SK-N-SH (cell line): Measurements from ENCODE around the gene PAWR. TPM values are rescaled to one million over a fixed set of nuclear protein-coding genes. Genes with fewer than 3 reads are reported as not detected.
"Not testable (repeated sequence)": the region's sequence is repeated elsewhere in the genome, so short reads cannot be mapped to it uniquely, and the experiment has no call there.

Source experiments
- CTCF ChIA-PET: fragments of 300-600, 350-600 bp; formaldehyde crosslinking; extraction: SDS; loops from one replicate; lab custom pipeline; 2021; lab: Yijun Ruan, JAX
- POLR2A ChIA-PET: fragments of 350-600 bp; sonication (Branson Sonifier 250); formaldehyde crosslinking; extraction: SDS; loops from one replicate; lab custom pipeline; 2020; ENCODE audit warnings: antibody characterized with exemption, inconsistent platforms; lab: Yijun Ruan, JAX
- DNase-seq: peaks from one replicate; pipeline ENCODE4 v3.0.0; 2012
- H2AFZ ChIP-seq: fragments of 200-600 bp; sonication (generic); 2 replicates; pipeline ENCODE4 v1.8.1; 2016; ENCODE audit warnings: antibody characterized with exemption, mild to moderate bottlenecking, low read depth
- H3F3A ChIP-seq: fragments of 200-600 bp; sonication (generic); replicated peaks from 2 replicates; pipeline ENCODE3; 2016; ENCODE audit warnings: antibody characterized with exemption, mild to moderate bottlenecking; ENCODE audit not compliant: insufficient read depth
- H3K27ac ChIP-seq, 2 experiments: fragments of 200-500 bp in 1 of 2; fragments of 200-600 bp in 1 of 2; sonication (Bioruptor generic) in 1 of 2; sonication (generic), shearing (Covaris generic) in 1 of 2; 2 replicates each; pipeline versions ENCODE4 v1.5.1 to v1.6.1; 2014 to 2016; ENCODE audit warnings: low read depth in 2 of 2, inconsistent platforms in 1 of 2, low read length in 1 of 2, mild to moderate bottlenecking in 1 of 2, mixed read lengths in 1 of 2
- H3K27me3 ChIP-seq: fragments of 200-600 bp; sonication (generic), shearing (Covaris generic); 2 replicates; pipeline ENCODE4 v1.6.1; 2016; ENCODE audit warnings: mixed run types; ENCODE audit not compliant: insufficient read depth
- H3K36me3 ChIP-seq, 2 experiments: fragments of 200-500 bp in 1 of 2; fragments of 200-600 bp in 1 of 2; sonication (Bioruptor generic) in 1 of 2; sonication (generic) in 1 of 2; replicated peaks in 1 of 2; 2 replicates each; pipeline versions ENCODE3 to v1.5.1; 2014 to 2016; ENCODE audit warnings: low read length in 1 of 2, mild to moderate bottlenecking in 1 of 2; ENCODE audit not compliant: insufficient read depth in 2 of 2, control insufficient read depth in 1 of 2
- H3K4me1 ChIP-seq, 2 experiments: fragments of 200-500 bp in 1 of 2; fragments of 200-600 bp in 1 of 2; sonication (Bioruptor generic) in 1 of 2; sonication (generic), shearing (Covaris generic) in 1 of 2; 2 replicates each; pipeline versions ENCODE4 v1.5.1 to v1.6.1; 2014 to 2016; ENCODE audit warnings: low read depth in 1 of 2, low read length in 1 of 2, mixed run types in 1 of 2; ENCODE audit not compliant: insufficient read depth in 2 of 2, control insufficient read depth in 1 of 2
- H3K4me2 ChIP-seq: fragments of 200-600 bp; sonication (generic), shearing (Covaris generic); 2 replicates; pipeline ENCODE4 v1.6.1; 2017; ENCODE audit warnings: mixed run types
- H3K4me3 ChIP-seq, 2 experiments: fragments of 200-500 bp in 1 of 2; fragments of 200-600 bp in 1 of 2; sonication (Bioruptor generic) in 1 of 2; sonication (generic), shearing (Covaris generic) in 1 of 2; 2 replicates each; pipeline versions ENCODE4 v1.5.1 to v1.8.1; 2014 to 2016; ENCODE audit warnings: low read depth in 2 of 2, inconsistent platforms in 1 of 2, low read length in 1 of 2, mild to moderate bottlenecking in 1 of 2, mixed read lengths in 1 of 2, moderate library complexity in 1 of 2
- H3K79me2 ChIP-seq: fragments of 200-600 bp; sonication (generic); 2 replicates; pipeline ENCODE4 v1.8.1; 2017; ENCODE audit warnings: mild to moderate bottlenecking; ENCODE audit not compliant: insufficient read depth
- H3K9ac ChIP-seq: fragments of 200-600 bp; sonication (generic); 2 replicates; pipeline ENCODE4 v1.6.1; 2017; ENCODE audit warnings: mixed run types
- H3K9me2 ChIP-seq: fragments of 200-600 bp; sonication (generic); 2 replicates; pipeline ENCODE4 v1.6.1; 2017; ENCODE audit warnings: mixed run types
- H3K9me3 ChIP-seq: fragments of 200-600 bp; sonication (generic); 2 replicates; pipeline ENCODE4 v1.6.1; 2017; ENCODE audit warnings: mixed run types, mild to moderate bottlenecking, moderate library complexity
- H4K20me1 ChIP-seq: fragments of 200-600 bp; sonication (generic); 2 replicates; pipeline ENCODE4 v1.6.1; 2017; ENCODE audit warnings: mild to moderate bottlenecking, mixed run types; ENCODE audit not compliant: insufficient read depth
- CHD2 ChIP-seq: fragments of 150-350 bp; IDR thresholded peaks from 2 replicates; pipeline ENCODE4 v1.6.1; 2018; ENCODE audit warnings: low read length; ENCODE audit not compliant: partially characterized antibody
- EP300 ChIP-seq, 2 experiments: IDR thresholded peaks; 2 replicates each; pipeline versions ENCODE4 v1.4.0 to v1.6.1; 2012; ENCODE audit warnings: borderline replicate concordance in 1 of 2, low read depth in 1 of 2, low read length in 1 of 2
- FOXJ3 ChIP-seq: sonication (generic); formaldehyde crosslinking; IDR thresholded peaks from 2 replicates; pipeline ENCODE4 v1.5.1; 2020; ENCODE audit warnings: mild to moderate bottlenecking, missing genetic modification reagents
- FOXM1 ChIP-seq: IDR thresholded peaks from 2 replicates; pipeline ENCODE4 v1.4.0; 2012; ENCODE audit warnings: low read depth, mild to moderate bottlenecking
- GATA2 ChIP-seq: sonication (generic); formaldehyde crosslinking; IDR thresholded peaks from 2 replicates; pipeline ENCODE4 v1.5.0; 2020; ENCODE audit warnings: mild to moderate bottlenecking, missing genetic modification reagents
- JUND ChIP-seq: IDR thresholded peaks from 2 replicates; pipeline ENCODE4 v1.4.0; 2012
- NRF1 ChIP-seq: IDR thresholded peaks from 2 replicates; pipeline ENCODE4 v1.6.1; 2012; ENCODE audit warnings: low read depth, mild to moderate bottlenecking, low read length
- RCOR1 ChIP-seq: fragments of 150-350 bp; IDR thresholded peaks from 2 replicates; pipeline ENCODE4 v1.6.1; 2017; ENCODE audit warnings: antibody characterized with exemption, low read length
- REST ChIP-seq: IDR thresholded peaks from 2 replicates; pipeline ENCODE4 v1.6.1; 2012; ENCODE audit warnings: mild to moderate bottlenecking, low read depth, low read length, moderate library complexity
- RXRA ChIP-seq: IDR thresholded peaks from 2 replicates; pipeline ENCODE4 v1.4.0; 2012; ENCODE audit warnings: low read depth, mild to moderate bottlenecking, borderline replicate concordance
- TEAD4 ChIP-seq: IDR thresholded peaks from 2 replicates; pipeline ENCODE4 v1.4.0; 2012; ENCODE audit warnings: mild to moderate bottlenecking, borderline replicate concordance; ENCODE audit not compliant: insufficient read depth
- USF1 ChIP-seq: IDR thresholded peaks from 2 replicates; pipeline ENCODE4 v1.4.0; 2012; ENCODE audit warnings: low read depth, borderline replicate concordance
- YY1 ChIP-seq: IDR thresholded peaks from 2 replicates; pipeline ENCODE4 v1.4.0; 2012; ENCODE audit warnings: low read depth, mild to moderate bottlenecking
- WGBS: methylation state at CpG from one replicate; pipeline ENCODE4 v1.1.6; 2017; ENCODE audit warnings: low lambda C conversion rate; 5-methylcytosine and 5-hydroxymethylcytosine counted together
- polyA plus RNA-seq, 3 experiments: library from polyadenylated mRNA; depleted of rRNA; stranded (reverse); fragments of >200 nt; gene quantifications; 2 replicates each; pipeline ENCODE4 v1.2.3, GENCODE V29; 2012
- TF ChIP-seq, protein P1 (sequence below): IDR thresholded peaks from 2 replicates; pipeline ENCODE4 v1.4.0; 2012; ENCODE audit warnings: low read depth
- TF ChIP-seq, protein P2 (sequence below): IDR thresholded peaks from 2 replicates; pipeline ENCODE4 v1.4.0; 2012; ENCODE audit warnings: low read depth, borderline replicate concordance
- TF ChIP-seq, protein P3 (sequence below): IDR thresholded peaks from 2 replicates; pipeline ENCODE4; 2012

Gene PAWR
- polyA plus RNA-seq, 1 of the 3 experiments (the other 2 are of a cell fraction) = 1.8 TPM

- CTCF ChIA-PET = interaction anchor here (0.6 to 1.1 kb wide), 3 partner anchors 79 to 137 kb away, joined by 3 read pairs; no protein-coding TSS in a partner anchor
- no peak overlapping the region for H3K4me2 ChIP-seq
- WGBS = 19% methylated on average over 2 of the region's 2 CpGs
These were observed 61.2 kb downstream of the PAWR start for GRCh38 chr12:79629561-79629960.

GRCh38 chr12:79626735-79627134 lies 64.0 kb downstream of the PAWR start:
- POLR2A ChIA-PET = not testable (repeated sequence)

More at GRCh38 chr12:79629561-79629960, 61.2 kb downstream of the PAWR start:
- POLR2A ChIA-PET = no interaction called here
- TF ChIP-seq CHD2 (no peak), YY1 (no peak), REST (no peak), TEAD4 (no peak), JUND (no peak), RXRA (no peak), FOXJ3 (CRISPR knock-in tag) (no peak), NRF1 (no peak), FOXM1 (no peak), RCOR1 (no peak), EP300 (IDR thresholded peaks at IDR 0.05; ENCODE audit: borderline replicate concordance in 1 of 2, low read depth in 1 of 2, low read length in 1 of 2) (no peak), GATA2 (CRISPR knock-in tag) (no peak), USF1 (no peak)
- TF ChIP-seq, protein P1, sequence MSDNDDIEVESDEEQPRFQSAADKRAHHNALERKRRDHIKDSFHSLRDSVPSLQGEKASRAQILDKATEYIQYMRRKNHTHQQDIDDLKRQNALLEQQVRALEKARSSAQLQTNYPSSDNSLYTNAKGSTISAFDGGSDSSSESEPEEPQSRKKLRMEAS = no peak
- TF ChIP-seq, protein P2, sequence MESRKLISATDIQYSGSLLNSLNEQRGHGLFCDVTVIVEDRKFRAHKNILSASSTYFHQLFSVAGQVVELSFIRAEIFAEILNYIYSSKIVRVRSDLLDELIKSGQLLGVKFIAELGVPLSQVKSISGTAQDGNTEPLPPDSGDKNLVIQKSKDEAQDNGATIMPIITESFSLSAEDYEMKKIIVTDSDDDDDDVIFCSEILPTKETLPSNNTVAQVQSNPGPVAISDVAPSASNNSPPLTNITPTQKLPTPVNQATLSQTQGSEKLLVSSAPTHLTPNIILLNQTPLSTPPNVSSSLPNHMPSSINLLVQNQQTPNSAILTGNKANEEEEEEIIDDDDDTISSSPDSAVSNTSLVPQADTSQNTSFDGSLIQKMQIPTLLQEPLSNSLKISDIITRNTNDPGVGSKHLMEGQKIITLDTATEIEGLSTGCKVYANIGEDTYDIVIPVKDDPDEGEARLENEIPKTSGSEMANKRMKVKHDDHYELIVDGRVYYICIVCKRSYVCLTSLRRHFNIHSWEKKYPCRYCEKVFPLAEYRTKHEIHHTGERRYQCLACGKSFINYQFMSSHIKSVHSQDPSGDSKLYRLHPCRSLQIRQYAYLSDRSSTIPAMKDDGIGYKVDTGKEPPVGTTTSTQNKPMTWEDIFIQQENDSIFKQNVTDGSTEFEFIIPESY = no peak
- TF ChIP-seq, protein P3, sequence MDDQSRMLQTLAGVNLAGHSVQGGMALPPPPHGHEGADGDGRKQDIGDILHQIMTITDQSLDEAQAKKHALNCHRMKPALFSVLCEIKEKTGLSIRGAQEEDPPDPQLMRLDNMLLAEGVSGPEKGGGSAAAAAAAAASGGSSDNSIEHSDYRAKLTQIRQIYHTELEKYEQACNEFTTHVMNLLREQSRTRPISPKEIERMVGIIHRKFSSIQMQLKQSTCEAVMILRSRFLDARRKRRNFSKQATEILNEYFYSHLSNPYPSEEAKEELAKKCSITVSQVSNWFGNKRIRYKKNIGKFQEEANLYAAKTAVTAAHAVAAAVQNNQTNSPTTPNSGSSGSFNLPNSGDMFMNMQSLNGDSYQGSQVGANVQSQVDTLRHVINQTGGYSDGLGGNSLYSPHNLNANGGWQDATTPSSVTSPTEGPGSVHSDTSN = no peak
- no peaks in the 10 kb centered on the region for H3F3A ChIP-seq
- no peak for DNase-seq
- no peak overlapping the region for H3K4me3 ChIP-seq
- no peak overlapping the region for H2AFZ ChIP-seq
- no peak overlapping the region for H3K9ac ChIP-seq
- no peaks in the 10 kb centered on the region for H3K36me3 ChIP-seq
- no peaks in the 10 kb centered on the region for H3K4me1 ChIP-seq
- H3K9me2 ChIP-seq = no peaks in the 10 kb centered on the region
- no peaks in the 10 kb centered on the region for H4K20me1 ChIP-seq
- H3K27ac ChIP-seq = no peak overlapping the region
- no peaks in the 10 kb centered on the region for H3K9me3 ChIP-seq
- H3K27me3 ChIP-seq = no peaks in the 10 kb centered on the region
- no peaks in the 10 kb centered on the region for H3K79me2 ChIP-seq

More at GRCh38 chr12:79626735-79627134, 64.0 kb downstream of the PAWR start:
- H4K20me1 ChIP-seq, DNase-seq, H3K9ac ChIP-seq, H3K9me2 ChIP-seq, H3K4me3 ChIP-seq, H3K4me1 ChIP-seq, H3K27me3 ChIP-seq, CTCF ChIA-PET, H3K27ac ChIP-seq, H2AFZ ChIP-seq, H3K36me3 ChIP-seq, H3K9me3 ChIP-seq, H3K4me2 ChIP-seq, H3K79me2 ChIP-seq, H3F3A ChIP-seq: not testable (repeated sequence)
- 65% methylated on average over 7 of the region's 7 CpGs for WGBS
